HEK293 (cell line): ENCODE results near the gene KCNG3.

ENCODE experiments used
- CTCF ChIA-PET: fragments of 350-600 bp; formaldehyde crosslinking; extraction: SDS; loops from one replicate; lab custom pipeline; 2021; ENCODE audit warnings: antibody characterized with exemption; lab: Yijun Ruan, JAX
- POLR2A ChIA-PET: fragments of 300-600 bp; formaldehyde crosslinking; extraction: SDS; loops from one replicate; lab custom pipeline; 2020; ENCODE audit warnings: antibody characterized with exemption, inconsistent platforms; lab: Yijun Ruan, JAX
- H3K27ac ChIP-seq: fragments of 200-500 bp; sonication (Bioruptor generic); 2 replicates; pipeline ENCODE4 v1.5.1; 2014; ENCODE audit warnings: low read depth, low read length, control low read depth, inconsistent platforms; ENCODE audit errors: extremely low read depth
- H3K36me3 ChIP-seq, 2 experiments: fragments of 200-500 bp in 1 of 2; sonication (Bioruptor generic) in 1 of 2; 1 replicate in 1 of 2; 2 replicates in 1 of 2; pipeline ENCODE4 v1.5.1; 2014 to 2017; ENCODE audit warnings: inconsistent platforms in 2 of 2, low read length in 2 of 2; ENCODE audit not compliant: control insufficient read depth in 2 of 2, insufficient read depth in 1 of 2
- H3K4me1 ChIP-seq: fragments of 200-500 bp; sonication (Bioruptor generic); 2 replicates; pipeline ENCODE4 v1.5.1; 2014; ENCODE audit warnings: mild to moderate bottlenecking, low read length, inconsistent platforms; ENCODE audit not compliant: control insufficient read depth, insufficient read depth
- H3K4me3 ChIP-seq: 2 replicates; pipeline ENCODE4 v1.5.1; 2011; ENCODE audit warnings: low read depth, mild to moderate bottlenecking, control low read depth, low read length, moderate library complexity
- H3K9me3 ChIP-seq: fragments of 200-500 bp; sonication (Bioruptor generic); 2 replicates; pipeline ENCODE4 v1.5.1; 2014; ENCODE audit warnings: low read depth, low read length, inconsistent platforms; ENCODE audit not compliant: control insufficient read depth, insufficient read depth
- GLIS1 ChIP-seq: fragments of 450-650 bp; formaldehyde crosslinking; IDR thresholded peaks from 2 replicates; pipeline ENCODE4 v1.5.1; 2016; ENCODE audit warnings: missing biosample characterization, missing genetic modification characterization
- KLF16 ChIP-seq: fragments of 450-650 bp; formaldehyde crosslinking; IDR thresholded peaks from 2 replicates; pipeline ENCODE4 v1.5.1; 2017; ENCODE audit warnings: missing biosample characterization, missing genetic modification characterization
- SCRT1 ChIP-seq: fragments of 450-650 bp; formaldehyde crosslinking; IDR thresholded peaks from 2 replicates; pipeline ENCODE4 v1.5.1; 2016; ENCODE audit warnings: missing biosample characterization, missing genetic modification characterization, borderline replicate concordance
- WT1 ChIP-seq: fragments of 450-650 bp; formaldehyde crosslinking; IDR thresholded peaks from 2 replicates; pipeline ENCODE4 v1.5.1; 2016; ENCODE audit warnings: missing biosample characterization, missing genetic modification characterization
- YY2 ChIP-seq: fragments of 450-650 bp; formaldehyde crosslinking; IDR thresholded peaks from 2 replicates; pipeline ENCODE4 v1.5.1; 2016; ENCODE audit warnings: missing biosample characterization, missing genetic modification characterization
- ZBTB20 ChIP-seq: fragments of 450-650 bp; formaldehyde crosslinking; IDR thresholded peaks from 2 replicates; pipeline ENCODE4 v1.5.1; 2016; ENCODE audit warnings: missing biosample characterization, missing genetic modification characterization
- ZFP3 ChIP-seq: fragments of 450-650 bp; formaldehyde crosslinking; IDR thresholded peaks from 2 replicates; pipeline ENCODE4 v1.5.1; 2016; ENCODE audit warnings: low read depth, missing biosample characterization, missing genetic modification characterization
- ZNF121 ChIP-seq: fragments of 450-650 bp; formaldehyde crosslinking; IDR thresholded peaks from 2 replicates; pipeline ENCODE4 v1.5.1; 2016; ENCODE audit warnings: missing biosample characterization, missing genetic modification characterization
- ZNF140 ChIP-seq: fragments of 450-650 bp; formaldehyde crosslinking; IDR thresholded peaks from 2 replicates; pipeline ENCODE4 v1.5.1; 2016; ENCODE audit warnings: missing biosample characterization, missing genetic modification characterization
- ZNF202 ChIP-seq: fragments of 450-650 bp; formaldehyde crosslinking; IDR thresholded peaks from 2 replicates; pipeline ENCODE4 v1.5.1; 2016; ENCODE audit warnings: missing biosample characterization, missing genetic modification characterization, borderline replicate concordance
- ZNF23 ChIP-seq: fragments of 450-650 bp; formaldehyde crosslinking; IDR thresholded peaks from 2 replicates; pipeline ENCODE4 v1.5.1; 2016; ENCODE audit warnings: missing biosample characterization, missing genetic modification characterization, borderline replicate concordance
- ZNF473 ChIP-seq: fragments of 450-650 bp; formaldehyde crosslinking; IDR thresholded peaks from 2 replicates; pipeline ENCODE4 v1.5.1; 2017; ENCODE audit warnings: missing biosample characterization, missing genetic modification characterization
- ZNF529 ChIP-seq: fragments of 450-650 bp; formaldehyde crosslinking; IDR thresholded peaks from 2 replicates; pipeline ENCODE4 v1.5.1; 2017; ENCODE audit warnings: missing genetic modification characterization, missing biosample characterization; ENCODE audit not compliant: insufficient replicate concordance
- ZNF654 ChIP-seq: fragments of 450-650 bp; formaldehyde crosslinking; IDR thresholded peaks from 2 replicates; pipeline ENCODE4 v1.5.1; 2016; ENCODE audit warnings: low read depth, missing biosample characterization, missing genetic modification characterization
- ZNF658 ChIP-seq: fragments of 450-650 bp; formaldehyde crosslinking; IDR thresholded peaks from 2 replicates; pipeline ENCODE4; 2016; ENCODE audit warnings: missing biosample characterization, missing genetic modification characterization
- ZNF777 ChIP-seq: fragments of 450-650 bp; formaldehyde crosslinking; IDR thresholded peaks from 2 replicates; pipeline ENCODE4 v1.5.1; 2017; ENCODE audit warnings: missing biosample characterization, missing genetic modification characterization, borderline replicate concordance
- TF ChIP-seq, protein P1 (sequence below): IDR thresholded peaks from 2 replicates; pipeline ENCODE4 v1.6.1; 2011; ENCODE audit warnings: mild to moderate bottlenecking, low read depth, low read length, borderline replicate concordance
- TF ChIP-seq, protein P2 (sequence below): fragments of 450-650 bp; formaldehyde crosslinking; IDR thresholded peaks from 2 replicates; pipeline ENCODE4 v1.5.1; 2016; ENCODE audit warnings: missing biosample characterization, missing genetic modification characterization
- TF ChIP-seq, protein P3 (sequence below): fragments of 450-650 bp; formaldehyde crosslinking; IDR thresholded peaks from 2 replicates; pipeline ENCODE4 v1.5.1; 2017; ENCODE audit warnings: missing biosample characterization, missing genetic modification characterization
- TF ChIP-seq, protein P4 (sequence below): fragments of 450-650 bp; formaldehyde crosslinking; IDR thresholded peaks from 2 replicates; pipeline ENCODE4 v1.5.1; 2016; ENCODE audit warnings: missing biosample characterization, missing genetic modification characterization
- TF ChIP-seq, protein P5 (sequence below): fragments of 450-650 bp; formaldehyde crosslinking; optimal IDR thresholded peaks from 2 replicates; pipeline ENCODE3; 2016; ENCODE audit warnings: missing biosample characterization, mild to moderate bottlenecking, missing genetic modification characterization
- TF ChIP-seq, protein P6 (sequence below): fragments of 450-650 bp; formaldehyde crosslinking; IDR thresholded peaks from 2 replicates; pipeline ENCODE4 v1.5.0; 2017; ENCODE audit warnings: missing biosample characterization, missing genetic modification characterization, borderline replicate concordance
- TF ChIP-seq, protein P7 (sequence below): fragments of 450-650 bp; formaldehyde crosslinking; IDR thresholded peaks from 2 replicates; pipeline ENCODE4 v1.5.1; 2017; ENCODE audit warnings: missing biosample characterization, mild to moderate bottlenecking, missing genetic modification characterization, moderate library complexity

The KCNG3 gene

DNA sequence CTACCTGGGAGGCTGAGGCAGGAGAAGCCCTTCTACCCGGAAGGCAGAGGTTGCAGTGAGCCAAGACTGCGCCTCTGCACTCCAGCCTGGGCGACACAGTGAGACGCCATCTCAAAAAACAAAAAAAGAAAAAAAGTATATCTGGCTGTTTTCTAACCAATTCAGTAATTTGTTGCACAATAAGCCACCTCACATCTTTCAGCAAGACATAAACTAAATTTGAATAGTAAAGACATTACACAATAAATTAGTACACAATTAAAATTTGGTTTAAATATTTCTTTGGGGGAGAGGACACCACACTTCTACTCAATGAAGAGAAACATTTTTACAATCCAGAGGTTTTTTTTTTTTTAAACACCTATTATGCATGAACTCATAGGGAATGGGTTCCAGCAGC is 38.6 kb upstream of the KCNG3 start:
- Histone ChIP-seq H3K36me3 (no peaks in the 10 kb centered on the region), H3K27ac (no peak overlapping the region), H3K4me3 (no peak overlapping the region), H3K9me3 (no peaks in the 10 kb centered on the region), H3K4me1 (no peaks in the 10 kb centered on the region)
- TF ChIP-seq, protein P1, sequence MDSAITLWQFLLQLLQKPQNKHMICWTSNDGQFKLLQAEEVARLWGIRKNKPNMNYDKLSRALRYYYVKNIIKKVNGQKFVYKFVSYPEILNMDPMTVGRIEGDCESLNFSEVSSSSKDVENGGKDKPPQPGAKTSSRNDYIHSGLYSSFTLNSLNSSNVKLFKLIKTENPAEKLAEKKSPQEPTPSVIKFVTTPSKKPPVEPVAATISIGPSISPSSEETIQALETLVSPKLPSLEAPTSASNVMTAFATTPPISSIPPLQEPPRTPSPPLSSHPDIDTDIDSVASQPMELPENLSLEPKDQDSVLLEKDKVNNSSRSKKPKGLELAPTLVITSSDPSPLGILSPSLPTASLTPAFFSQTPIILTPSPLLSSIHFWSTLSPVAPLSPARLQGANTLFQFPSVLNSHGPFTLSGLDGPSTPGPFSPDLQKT = no peak
- TF ChIP-seq, protein P2, sequence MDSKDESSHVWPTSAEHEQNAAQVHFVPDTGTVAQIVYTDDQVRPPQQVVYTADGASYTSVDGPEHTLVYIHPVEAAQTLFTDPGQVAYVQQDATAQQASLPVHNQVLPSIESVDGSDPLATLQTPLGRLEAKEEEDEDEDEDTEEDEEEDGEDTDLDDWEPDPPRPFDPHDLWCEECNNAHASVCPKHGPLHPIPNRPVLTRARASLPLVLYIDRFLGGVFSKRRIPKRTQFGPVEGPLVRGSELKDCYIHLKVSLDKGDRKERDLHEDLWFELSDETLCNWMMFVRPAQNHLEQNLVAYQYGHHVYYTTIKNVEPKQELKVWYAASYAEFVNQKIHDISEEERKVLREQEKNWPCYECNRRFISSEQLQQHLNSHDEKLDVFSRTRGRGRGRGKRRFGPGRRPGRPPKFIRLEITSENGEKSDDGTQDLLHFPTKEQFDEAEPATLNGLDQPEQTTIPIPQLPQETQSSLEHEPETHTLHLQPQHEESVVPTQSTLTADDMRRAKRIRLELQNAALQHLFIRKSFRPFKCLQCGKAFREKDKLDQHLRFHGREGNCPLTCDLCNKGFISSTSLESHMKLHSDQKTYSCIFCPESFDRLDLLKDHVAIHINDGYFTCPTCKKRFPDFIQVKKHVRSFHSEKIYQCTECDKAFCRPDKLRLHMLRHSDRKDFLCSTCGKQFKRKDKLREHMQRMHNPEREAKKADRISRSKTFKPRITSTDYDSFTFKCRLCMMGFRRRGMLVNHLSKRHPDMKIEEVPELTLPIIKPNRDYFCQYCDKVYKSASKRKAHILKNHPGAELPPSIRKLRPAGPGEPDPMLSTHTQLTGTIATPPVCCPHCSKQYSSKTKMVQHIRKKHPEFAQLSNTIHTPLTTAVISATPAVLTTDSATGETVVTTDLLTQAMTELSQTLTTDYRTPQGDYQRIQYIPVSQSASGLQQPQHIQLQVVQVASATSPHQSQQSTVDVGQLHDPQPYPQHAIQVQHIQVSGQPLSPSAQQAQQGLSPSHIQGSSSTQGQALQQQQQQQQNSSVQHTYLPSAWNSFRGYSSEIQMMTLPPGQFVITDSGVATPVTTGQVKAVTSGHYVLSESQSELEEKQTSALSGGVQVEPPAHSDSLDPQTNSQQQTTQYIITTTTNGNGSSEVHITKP (tag by site-specific recombination) = no peak
- TF ChIP-seq WT1 (tag by site-specific recombination) = no peak
- TF ChIP-seq, protein P3, sequence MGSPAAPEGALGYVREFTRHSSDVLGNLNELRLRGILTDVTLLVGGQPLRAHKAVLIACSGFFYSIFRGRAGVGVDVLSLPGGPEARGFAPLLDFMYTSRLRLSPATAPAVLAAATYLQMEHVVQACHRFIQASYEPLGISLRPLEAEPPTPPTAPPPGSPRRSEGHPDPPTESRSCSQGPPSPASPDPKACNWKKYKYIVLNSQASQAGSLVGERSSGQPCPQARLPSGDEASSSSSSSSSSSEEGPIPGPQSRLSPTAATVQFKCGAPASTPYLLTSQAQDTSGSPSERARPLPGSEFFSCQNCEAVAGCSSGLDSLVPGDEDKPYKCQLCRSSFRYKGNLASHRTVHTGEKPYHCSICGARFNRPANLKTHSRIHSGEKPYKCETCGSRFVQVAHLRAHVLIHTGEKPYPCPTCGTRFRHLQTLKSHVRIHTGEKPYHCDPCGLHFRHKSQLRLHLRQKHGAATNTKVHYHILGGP (tag by site-specific recombination) = no peak
- TF ChIP-seq, protein P4, sequence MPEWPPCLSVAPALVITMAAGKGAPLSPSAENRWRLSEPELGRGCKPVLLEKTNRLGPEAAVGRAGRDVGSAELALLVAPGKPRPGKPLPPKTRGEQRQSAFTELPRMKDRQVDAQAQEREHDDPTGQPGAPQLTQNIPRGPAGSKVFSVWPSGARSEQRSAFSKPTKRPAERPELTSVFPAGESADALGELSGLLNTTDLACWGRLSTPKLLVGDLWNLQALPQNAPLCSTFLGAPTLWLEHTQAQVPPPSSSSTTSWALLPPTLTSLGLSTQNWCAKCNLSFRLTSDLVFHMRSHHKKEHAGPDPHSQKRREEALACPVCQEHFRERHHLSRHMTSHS (tag by site-specific recombination) = no peak
- TF ChIP-seq ZFP3 = no peak
- TF ChIP-seq ZBTB20 = no peak
- TF ChIP-seq YY2 (tag by site-specific recombination) = no peak
- TF ChIP-seq ZNF202 = no peak
- CTCF ChIA-PET = interaction anchor here (0.6 kb wide), 1 partner anchor 10 kb away, joined by 4 read pairs; no protein-coding TSS in a partner anchor
- POLR2A ChIA-PET = interaction anchor here (0.6 kb wide), 1 partner anchor 30 kb away, joined by 4 read pairs; no protein-coding TSS in a partner anchor

DNA sequence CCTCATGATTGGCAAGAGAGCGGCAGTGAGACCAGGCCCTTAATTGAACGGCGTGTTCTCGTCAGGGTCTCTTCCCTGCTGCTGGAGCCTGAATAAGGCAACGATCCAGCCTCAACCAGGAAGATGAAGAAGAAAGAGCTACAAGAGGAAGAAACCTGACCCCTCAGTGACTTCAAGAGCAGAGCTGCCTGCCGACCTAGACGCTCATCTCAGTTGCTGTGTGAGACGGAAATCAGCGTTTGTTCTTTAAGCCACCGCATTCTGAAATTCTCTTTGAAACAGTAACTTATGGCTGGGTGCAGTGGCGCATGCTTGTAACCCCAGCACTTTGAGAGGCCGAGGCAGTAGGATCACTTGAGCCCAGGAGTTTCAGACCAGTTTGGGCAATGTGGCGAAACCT is 29.6 kb upstream of the KCNG3 start:
- H3K9me3 ChIP-seq = no peaks in the 10 kb centered on the region
- ChIA-PET POLR2A (no interaction called here), CTCF (interaction anchor here (0.6 kb wide), 1 partner anchor 1067 kb away, joined by 5 read pairs; no protein-coding TSS in a partner anchor)
- no peaks in the 10 kb centered on the region for H3K4me1 ChIP-seq
- no peaks in the 10 kb centered on the region for H3K36me3 ChIP-seq
- H3K27ac ChIP-seq = no peak overlapping the region
- H3K4me3 ChIP-seq = no peak overlapping the region
- TF ChIP-seq ZNF121 (tag by site-specific recombination) (no peak), ZNF529 (tag by site-specific recombination) (no peak), SCRT1 (tag by site-specific recombination) (no peak), ZNF23 (tag by site-specific recombination) (no peak), ZNF658 (tag by site-specific recombination) (no peak), ZNF473 (tag by site-specific recombination) (no peak), KLF16 (tag by site-specific recombination) (no peak), GLIS1 (tag by site-specific recombination) (no peak), ZNF777 (no peak), ZNF654 (no peak), ZNF140 (tag by site-specific recombination) (no peak)
- TF ChIP-seq, protein P5, sequence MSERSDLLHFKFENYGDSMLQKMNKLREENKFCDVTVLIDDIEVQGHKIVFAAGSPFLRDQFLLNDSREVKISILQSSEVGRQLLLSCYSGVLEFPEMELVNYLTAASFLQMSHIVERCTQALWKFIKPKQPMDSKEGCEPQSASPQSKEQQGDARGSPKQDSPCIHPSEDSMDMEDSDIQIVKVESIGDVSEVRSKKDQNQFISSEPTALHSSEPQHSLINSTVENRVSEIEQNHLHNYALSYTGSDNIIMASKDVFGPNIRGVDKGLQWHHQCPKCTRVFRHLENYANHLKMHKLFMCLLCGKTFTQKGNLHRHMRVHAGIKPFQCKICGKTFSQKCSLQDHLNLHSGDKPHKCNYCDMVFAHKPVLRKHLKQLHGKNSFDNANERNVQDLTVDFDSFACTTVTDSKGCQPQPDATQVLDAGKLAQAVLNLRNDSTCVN (tag by site-specific recombination) = no peak
- TF ChIP-seq, protein P6, sequence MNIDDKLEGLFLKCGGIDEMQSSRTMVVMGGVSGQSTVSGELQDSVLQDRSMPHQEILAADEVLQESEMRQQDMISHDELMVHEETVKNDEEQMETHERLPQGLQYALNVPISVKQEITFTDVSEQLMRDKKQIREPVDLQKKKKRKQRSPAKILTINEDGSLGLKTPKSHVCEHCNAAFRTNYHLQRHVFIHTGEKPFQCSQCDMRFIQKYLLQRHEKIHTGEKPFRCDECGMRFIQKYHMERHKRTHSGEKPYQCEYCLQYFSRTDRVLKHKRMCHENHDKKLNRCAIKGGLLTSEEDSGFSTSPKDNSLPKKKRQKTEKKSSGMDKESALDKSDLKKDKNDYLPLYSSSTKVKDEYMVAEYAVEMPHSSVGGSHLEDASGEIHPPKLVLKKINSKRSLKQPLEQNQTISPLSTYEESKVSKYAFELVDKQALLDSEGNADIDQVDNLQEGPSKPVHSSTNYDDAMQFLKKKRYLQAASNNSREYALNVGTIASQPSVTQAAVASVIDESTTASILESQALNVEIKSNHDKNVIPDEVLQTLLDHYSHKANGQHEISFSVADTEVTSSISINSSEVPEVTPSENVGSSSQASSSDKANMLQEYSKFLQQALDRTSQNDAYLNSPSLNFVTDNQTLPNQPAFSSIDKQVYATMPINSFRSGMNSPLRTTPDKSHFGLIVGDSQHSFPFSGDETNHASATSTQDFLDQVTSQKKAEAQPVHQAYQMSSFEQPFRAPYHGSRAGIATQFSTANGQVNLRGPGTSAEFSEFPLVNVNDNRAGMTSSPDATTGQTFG (tag by site-specific recombination) = no peak
- TF ChIP-seq, protein P7, sequence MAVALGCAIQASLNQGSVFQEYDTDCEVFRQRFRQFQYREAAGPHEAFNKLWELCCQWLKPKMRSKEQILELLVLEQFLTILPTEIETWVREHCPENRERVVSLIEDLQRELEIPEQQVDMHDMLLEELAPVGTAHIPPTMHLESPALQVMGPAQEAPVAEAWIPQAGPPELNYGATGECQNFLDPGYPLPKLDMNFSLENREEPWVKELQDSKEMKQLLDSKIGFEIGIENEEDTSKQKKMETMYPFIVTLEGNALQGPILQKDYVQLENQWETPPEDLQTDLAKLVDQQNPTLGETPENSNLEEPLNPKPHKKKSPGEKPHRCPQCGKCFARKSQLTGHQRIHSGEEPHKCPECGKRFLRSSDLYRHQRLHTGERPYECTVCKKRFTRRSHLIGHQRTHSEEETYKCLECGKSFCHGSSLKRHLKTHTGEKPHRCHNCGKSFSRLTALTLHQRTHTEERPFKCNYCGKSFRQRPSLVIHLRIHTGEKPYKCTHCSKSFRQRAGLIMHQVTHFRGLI = no peak
